NCI-H187 (cell line): Measurements from ENCODE around the gene SLPI.

Source experiments
- DNase-seq, 2 experiments: peaks; one replicate each; lab custom pipeline; 2025; lab: John Stamatoyannopoulos, UW

Gene SLPI, protein sequence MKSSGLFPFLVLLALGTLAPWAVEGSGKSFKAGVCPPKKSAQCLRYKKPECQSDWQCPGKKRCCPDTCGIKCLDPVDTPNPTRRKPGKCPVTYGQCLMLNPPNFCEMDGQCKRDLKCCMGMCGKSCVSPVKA

DNA sequence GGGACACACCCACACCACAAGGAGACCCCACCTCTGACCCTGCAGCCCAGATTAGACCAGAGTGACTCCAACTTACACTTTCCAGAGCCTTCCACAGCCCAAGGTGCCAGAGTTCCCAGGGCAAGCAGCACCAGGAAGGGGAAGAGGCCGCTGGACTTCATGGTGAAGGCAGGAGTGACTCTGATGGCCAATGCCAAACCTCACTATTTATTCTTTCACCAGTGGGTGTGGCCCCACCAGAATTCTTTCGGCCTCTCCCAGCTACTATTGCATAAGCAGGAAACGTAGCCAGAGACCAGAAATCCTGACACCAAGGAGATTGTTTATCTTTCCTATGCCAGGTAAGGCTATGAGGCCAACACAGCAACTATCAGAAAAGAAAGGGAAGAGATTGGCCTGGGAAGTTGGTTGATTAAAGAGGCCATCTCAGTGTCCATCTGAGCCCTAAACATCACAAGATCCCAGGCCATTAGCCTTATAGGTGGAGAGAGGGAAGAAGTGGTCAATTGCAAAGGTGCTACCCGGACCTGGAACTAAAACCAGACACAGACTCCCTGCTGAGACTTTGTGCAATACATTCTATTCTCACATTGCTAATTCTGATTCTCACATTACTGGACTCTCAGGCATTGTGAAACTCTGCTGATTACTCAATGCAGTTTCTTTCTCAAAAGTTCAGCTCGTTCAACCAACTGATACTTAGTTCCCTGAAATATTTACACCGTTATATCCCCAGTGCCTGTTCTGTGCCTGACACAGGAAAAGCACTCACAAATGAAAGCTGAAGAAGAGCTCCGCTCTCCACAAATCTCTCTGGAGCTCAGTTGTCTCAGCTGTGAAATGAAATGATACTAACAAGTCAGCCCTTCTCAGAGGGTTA, at the start of gene SLPI:
Gene SLPI, minus strand, starts transcription at position 182 of the 880 bp plus-strand sequence. Its CDS starts 21 bp downstream, at position 161.
- no peak for DNase-seq

DNA sequence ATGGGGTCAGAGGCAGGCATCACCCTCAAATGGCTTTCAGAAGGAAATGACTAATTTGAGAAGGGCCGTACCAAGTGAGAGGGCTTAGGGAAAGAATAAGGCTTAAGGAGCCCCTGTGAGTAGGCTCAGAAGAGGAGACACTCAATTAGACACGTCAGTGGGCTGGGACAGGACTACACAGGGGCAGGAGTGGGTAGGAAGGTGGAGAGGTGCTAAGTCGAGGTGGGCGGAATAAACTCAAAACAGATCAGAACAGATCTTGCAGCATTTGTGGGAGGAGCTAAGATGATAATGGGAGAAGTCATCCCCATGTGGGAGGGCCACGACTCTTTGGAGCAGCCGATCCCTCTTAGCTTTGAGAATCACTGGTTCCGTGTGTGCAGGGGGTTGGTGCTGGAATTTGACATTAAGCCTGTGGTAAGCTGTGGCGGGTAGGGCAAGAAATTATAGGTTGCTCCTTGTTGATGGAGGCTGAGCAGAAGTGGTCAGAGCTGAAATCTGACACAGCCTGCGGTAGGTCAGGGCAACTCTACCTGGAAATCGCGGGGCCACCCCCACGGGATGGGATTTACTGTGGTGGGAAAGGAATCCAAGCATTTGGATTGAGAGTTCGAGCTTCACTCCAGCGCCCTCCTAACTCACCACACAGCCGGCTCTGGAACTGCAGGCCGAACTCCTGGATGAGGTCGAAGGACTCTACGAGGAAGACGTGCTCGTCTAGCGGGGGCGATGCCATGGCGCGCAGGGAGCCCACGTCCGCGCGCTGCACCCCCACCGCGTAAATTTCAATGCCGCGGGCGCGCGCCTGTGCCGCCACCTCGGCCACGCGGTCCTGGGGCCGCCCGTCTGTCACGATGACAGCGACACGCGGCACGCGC, 49.5 kb upstream of the SLPI start:
- no peak for DNase-seq

DNA sequence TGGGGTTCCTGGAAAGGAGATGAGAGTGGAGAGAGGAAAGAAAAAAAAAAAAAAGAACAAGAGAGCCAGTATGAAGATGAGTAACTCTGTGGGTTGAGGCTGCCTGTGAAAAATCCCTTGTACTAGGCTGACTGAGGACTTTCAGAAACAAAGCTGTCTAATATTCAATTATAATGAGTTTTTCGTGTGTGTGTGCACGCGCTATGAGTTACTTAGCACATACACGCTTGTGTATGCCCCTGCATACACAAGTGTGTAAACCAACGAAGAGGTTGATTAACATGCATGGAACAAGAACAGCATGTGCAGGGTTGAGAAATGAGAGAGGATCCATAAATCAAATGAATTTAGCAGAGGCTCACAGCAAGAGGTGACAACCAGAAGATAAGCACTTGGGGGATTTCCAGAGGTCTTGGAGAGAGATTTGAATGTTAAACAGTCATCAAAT, 47.5 kb upstream of the SLPI start:
- no peak for DNase-seq

DNA sequence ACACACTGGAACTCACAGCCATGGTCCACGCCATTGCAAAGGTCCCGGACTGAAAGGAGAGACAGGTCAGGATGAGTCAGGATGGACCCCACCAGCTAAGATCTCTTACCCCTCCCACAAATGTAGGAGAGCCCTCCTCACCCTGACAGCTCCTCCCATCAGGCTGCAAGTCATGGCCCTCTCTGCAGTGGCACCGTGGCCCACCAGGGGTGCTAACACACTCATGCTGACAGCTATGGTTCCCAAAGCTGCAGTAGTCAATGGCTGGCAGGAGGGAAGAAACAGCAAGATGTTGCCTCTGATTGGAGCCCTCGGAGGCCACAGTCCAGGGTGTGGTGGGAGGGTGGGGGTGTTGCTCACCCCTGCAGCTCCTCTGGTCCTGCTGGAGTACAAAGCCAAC, 46.6 kb upstream of the SLPI start:
- DNase-seq: no peak

DNA sequence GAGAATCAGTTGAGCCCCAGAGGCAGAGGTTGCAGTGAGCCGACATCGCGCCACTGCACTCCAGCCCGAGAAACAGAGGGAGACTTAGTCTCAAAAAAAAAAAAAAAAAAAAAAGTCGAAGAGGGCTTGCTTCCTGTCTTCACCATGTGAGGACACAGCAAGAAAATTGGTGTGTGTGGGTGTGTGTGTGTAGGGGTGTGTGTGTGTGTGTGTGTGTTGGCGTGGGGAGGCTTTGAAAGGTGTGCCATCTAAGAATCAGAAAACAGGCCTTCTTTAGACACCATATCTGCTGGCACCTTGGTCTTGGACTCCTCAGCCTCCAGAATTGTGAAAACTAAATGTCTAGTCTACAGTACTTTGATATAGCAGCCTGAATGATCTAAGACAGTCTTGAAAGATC, 45.4 kb upstream of the SLPI start:
- no peak for DNase-seq

DNA sequence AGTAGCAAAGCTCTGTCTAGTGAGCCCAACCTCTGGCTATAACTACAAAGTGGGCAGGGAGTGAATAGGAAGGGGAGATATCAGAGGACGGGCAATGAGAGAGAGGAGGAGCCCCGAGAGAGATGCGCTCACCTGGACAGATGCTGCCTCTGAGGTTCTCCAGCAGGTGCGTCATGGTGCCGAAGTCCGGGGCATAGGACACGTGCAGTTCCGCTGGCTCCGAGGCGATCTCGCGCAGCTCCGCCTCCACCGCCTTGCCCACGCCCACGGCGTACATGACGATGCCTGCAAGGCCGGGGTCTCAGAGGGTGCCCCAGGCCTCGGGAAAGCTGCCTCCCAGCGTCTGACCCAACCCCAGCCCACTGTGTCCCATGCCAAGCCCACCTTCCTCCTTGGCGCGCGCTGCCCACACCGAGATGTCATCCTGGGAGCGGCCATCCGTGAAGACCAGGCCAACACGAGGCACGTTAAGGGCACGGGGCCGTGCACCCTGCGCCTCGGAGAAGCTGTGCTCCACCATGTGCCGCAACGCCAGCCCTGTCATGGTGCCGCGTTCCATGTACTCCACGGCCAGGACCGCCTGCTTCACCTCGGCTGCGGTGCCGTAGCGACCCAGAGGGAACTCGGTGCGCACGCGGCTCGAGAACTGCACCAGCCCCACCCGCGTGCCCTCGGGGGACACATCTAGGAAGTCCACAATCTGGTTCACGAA, 43.6 kb upstream of the SLPI start:
- DNase-seq: no peak

DNA sequence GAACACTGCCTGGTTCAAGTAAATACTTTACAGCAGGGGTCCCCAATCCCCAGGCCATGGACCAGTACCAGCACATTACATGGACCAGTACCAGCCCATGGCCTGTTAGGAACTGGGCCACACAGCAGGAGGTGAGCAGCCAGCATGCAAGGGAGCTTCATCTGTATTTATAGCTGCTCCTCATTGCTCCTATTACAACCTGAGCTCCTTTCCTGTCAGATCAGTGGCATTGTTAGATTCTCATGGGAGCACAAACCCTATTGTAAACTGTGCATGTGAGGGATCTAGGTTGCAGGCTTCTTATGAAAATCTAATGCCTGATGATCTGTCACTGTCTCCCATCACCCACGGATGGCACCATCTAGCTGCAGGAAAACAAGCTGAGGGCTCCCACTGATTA, 40.3 kb upstream of the SLPI start:
- no peak for DNase-seq

DNA sequence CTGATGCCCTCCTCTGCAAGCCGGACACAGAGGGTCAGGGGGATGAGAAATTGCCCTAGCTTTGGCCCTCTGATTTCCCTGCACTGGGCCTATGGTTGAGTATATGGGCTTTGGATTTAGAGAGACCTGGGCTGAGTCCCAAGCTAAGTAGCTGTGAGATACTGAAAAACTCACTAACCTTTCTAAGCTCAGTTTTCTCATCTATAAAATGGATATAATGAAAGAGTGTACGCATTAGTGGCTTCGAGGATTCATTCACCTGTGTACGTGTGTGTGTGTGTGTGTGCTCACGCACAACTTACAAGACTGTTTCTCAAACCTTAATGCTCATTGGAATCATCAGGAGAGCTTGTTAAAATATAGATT, 39.6 kb upstream of the SLPI start:
- DNase-seq: no peak

DNA sequence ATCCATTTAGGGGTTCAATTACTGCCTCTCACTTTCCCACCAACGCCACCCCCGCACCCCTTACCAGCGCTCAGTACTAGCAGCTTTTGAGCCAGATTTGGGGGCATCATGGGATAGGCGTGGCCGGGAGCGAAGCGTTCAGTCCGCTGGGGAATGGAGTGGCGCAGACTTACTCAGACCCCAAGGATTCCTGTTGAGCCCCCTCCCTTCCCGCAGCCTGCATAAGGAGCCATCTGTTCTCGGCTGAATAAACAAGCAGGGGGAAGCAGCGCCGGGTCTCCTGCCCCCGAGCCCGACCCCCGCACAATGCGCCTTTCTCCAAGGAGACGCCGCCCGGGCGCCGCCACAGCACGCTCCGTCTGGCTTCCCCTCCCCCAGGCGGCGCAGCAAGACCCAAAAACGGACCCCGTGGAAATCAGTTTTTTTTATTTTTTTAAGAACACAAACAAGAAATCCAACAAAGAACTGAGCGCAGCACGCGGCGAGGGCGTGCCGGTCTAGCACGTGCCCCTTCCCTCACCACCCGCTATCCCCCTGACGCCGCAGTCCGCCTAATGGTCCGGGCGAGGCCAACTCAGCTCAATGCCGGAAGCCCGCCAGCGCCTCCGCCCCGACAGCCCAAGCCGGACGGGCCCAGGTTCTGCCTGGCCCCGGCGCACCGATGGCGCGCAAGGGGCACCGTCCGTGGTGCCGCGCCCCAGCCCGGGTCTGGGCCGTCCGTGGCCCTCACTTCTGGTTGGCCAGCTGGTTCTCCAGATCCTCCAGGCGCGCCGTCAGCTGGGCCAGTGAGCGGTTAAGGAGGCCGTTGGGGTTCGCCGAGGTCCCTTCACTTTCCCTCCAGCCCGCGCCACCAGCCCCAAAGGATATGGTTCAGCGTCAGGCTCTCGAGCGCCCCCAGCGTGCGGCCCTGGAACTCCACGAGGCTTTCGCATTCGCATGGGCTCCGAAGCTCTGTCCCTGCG, 39.0 kb upstream of the SLPI start:
- peak in 1 of 2 experiments; percentile 6 for DNase-seq

DNA sequence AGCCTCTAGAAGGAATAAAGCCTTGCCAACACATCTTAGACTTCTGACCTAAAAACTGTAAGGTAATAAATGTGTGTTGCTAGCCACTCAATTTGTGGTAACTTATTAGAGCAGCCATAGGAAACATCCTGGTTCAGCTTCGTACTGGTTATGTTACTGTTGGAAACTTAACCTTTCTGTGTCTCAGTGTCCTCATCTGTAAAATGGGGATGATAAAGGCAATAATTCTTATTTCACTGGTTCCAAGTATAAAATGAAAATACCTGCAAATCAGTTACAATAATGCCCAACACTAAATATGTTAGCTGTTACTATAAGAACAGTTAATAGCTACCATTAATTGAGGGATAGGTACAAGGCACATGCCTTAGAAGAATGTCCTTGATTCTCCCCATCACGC, 38.0 kb upstream of the SLPI start:
- DNase-seq: no peak

DNA sequence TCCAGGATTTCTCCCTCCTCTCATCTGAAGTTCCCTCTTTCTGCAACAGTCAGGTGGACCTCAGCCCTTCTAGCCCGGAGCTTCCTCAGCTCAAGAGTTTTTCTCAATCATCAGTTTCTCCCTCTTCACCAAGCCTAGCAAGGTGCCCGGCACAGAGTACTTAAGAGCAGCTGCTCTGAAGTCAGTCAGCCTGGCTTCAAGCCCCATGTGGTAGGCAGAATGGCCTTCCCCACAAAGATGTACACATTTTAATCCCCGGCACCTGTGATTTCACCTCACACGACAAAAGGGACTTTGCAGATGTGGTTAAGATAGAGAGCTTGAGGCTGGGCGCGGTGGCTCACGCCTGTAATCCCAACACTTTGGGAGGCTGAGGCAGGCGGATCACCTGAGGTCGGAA, 37.2 kb upstream of the SLPI start:
- no peak for DNase-seq

DNA sequence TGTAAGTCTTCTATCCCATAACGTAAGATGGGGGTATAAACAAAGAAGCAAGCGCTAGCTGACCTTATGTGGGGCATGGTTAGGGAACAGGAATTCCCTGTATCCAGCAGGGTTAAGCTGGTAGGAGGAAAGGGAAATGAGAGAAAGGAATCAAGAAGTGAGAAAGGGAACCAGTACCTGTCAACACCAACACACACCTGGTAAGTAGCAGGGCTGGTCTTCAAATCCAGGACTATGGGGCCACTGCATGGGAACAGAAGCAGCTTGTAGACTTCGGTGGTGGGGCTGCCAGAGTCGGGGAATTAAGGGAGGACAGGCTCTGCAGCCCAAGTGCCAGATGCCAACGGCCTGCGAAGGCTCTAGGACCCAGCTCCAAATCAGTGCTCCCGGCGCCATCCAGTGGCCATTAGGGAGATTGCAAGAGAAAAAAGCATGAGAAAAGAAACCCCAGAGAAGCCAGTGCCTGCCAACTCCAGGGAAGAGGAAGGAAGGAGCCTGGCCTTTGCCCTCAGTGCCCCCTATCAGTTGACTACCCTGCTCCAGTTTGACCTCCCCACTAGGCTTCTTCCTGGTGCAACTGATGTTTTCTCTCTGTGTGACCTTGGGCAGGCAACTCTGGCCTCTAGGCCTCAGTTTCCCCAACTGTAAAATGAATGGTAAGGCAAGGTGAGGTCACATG, 36.5 kb upstream of the SLPI start:
- DNase-seq: peak; percentile 24 to 25

DNA sequence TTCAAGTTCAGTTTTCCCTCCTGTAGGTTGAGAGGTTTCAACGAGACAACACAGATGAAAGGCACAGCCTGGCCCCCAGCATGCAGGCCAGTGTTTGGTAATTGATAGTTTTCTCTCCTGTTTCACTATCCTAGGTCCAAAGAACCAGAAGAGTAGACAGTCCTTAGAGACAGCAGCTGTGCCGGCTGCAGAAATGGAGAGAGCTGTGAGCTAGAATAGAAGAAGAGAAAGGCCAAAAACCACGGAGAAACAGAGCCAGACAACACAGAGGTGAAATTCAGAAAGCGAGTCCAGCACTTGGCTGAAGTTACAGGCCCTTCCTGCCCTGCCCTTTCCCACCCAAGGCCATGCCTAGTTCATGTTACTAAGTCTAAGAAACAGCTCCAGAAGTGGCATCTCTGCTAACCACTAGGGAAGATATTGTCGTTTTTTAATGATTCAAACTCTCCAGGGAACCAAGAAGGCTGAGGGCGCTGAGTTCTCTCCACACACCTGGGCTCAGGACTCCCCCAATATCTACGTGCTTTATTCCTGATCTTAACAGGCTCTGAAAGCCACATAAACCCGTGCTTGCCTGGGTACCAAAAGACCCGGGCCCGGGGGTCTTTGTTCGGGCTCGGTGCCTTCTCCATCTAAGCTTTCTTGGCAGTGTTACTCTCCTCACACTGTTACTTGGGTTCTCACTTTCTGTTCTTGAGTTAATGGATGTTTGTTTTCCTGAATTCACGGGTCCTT, 35.7 kb upstream of the SLPI start:
- no peak for DNase-seq

DNA sequence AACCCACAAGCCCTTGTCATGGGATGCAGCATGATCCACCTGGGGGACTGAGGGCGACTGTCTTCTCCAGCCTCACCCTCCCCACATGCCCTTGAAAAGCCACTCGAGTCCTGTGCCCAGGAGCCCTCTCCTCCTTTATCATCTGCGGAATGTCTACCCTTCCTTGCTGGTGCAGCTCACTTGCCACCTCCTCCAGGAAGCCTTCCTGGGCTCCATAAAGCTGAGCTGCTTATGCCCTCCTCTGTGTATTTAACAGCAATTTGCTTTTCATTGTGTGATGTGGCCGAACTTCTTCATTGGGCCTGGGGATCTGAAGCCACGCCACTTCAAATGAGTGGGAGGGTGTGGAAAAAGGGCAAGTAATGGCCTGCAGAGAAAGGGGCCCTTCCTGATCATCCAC, 34.5 kb upstream of the SLPI start:
- DNase-seq: no peak

DNA sequence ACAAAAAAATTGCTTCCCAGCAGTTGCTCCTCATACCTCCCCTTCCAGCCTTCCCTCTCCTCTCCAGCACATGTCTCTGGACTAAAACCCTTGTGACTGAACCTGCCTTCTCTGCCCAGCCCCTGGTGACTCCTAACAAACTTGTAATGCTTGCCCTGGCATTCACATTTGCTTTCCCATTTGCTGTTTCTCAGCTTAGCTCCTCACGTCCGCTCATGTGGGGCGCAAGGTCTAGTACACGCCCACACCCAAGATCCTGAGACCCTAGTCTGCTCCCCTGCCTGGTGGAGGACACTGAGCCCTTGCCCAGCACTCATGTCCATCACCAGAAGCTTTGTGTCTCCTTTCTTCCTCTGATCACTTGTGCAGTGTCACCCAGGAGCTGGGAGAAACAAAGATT, 34.0 kb upstream of the SLPI start:
- DNase-seq: no peak

DNA sequence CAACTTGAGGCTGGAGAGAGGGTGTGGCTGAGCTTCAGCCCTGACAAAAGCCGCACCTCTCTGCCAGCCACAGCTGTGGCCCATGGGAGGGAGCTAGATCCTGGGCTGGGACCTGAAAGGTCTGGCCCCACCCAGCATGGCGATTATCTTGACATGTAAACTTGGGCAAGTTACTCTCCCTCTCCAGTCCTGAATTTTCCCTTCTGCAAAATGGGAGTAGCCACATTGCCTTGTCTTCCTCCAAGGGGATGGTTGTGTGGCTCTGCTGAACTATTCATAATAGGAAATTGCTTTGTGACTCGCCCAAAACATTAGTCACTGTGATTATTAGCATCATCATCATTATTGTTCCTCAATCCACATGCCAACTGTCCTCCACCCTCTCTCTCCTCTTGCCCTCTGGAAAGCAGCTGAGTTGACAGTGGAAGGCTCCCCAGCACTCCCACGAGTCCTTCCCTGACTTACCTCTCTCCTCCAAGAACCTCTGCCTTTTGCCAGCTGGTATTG, 29.2 kb upstream of the SLPI start:
- DNase-seq: no peak

DNA sequence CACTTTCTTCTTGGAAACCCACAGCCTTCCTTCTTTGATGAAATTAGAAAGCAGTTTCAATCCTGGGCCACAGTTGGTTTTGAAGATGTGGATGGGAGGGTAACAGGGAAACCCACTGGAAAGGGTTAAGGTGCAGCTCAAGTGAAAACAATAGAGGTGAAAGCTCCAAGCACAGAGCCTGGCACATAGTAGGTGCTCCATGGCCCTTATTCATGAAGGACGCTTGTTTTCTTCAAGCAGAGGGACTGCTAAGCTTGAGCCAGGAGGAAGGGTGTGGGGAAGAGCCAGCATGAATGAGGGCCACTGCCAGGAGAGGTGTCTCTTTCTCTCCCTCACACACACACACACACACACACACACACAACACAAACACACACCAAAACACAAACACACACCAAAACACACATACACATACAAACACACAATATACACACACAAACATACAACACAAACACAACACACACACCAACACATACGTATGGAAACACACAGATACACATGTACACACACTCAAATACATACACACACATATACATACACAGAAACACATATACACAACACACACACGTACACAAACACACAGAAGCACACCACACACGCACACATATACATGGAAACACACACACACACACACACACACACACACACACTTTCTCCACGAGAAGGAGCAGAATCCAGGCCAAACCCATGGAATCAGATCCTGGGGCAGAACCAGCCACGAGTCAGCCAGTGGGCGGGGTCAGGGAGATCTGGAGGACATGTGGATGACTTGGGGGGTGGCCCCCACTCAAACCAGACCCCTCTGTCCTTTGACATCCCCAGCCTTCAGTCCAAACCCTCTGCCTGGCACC, 28.6 kb upstream of the SLPI start:
- DNase-seq: no peak

DNA sequence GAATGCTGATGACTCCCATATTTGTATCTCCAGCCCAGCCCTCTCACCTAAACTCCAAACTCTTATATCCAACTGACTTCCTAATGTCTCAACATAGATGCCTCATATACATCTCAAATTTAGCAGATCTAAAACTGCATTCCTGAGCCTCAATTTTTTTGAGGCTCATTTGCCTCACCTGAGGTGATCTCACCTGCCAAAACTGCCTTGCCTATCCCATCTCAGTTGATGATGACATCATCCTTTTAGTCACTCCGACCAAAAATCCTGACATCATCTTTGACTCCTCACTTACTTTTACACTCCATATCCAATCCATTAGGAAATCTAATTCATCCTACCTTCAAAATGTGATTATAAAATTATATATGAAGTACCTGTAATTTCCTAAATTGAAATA, 25.6 kb upstream of the SLPI start:
- no peak for DNase-seq

DNA sequence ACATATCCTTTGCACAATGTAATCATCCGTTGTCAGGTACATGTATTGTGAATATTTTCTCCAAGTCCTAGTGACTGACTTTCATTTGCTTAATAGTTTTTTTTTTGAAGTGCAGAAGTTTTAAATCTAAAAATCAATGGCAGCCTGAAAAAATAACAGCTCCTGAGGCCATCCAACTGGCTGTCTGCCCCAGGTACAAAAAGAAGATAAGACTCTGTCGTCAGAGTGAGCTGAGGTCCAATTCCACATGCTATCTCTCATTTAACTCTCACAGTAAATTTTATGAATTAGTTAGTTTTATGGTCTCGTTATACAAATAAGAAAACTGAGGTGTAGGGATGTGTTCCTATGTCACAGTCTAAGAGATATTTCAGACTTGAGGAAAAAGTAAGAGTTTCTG, 21.0 kb upstream of the SLPI start:
- no peak for DNase-seq
